ENCODE measurements around the gene TIAM2.
A peak's percentile ranks its signal among the peaks of the same experiment; 100 is the strongest.

TIAM2 gene

GRCh38 chr6:155056756-155057155 lies 61.6 kb downstream of the TIAM2 start:
- no peak for DNase-seq (ENCODE audit: low spot score)
- no peak for FAIRE-seq

- FAIRE-seq (no peak), DNase-seq (ENCODE audit: low spot score) (no peak)
Observed at GRCh38 chr6:155061381-155061780, 66.3 kb downstream of the TIAM2 start.

- DNase-seq (ENCODE audit: low spot score) = no peak
- FAIRE-seq = no peak
Observed at GRCh38 chr6:155062866-155063341, 67.8 kb downstream of the TIAM2 start.

GRCh38 chr6:155064303-155064702 lies 69.2 kb downstream of the TIAM2 start:
- DNase-seq (ENCODE audit: low spot score) (no peak), FAIRE-seq (no peak)

- FAIRE-seq (no peak), DNase-seq (ENCODE audit: low spot score) (no peak)
Observed at GRCh38 chr6:155066361-155066760, 71.2 kb downstream of the TIAM2 start.

GRCh38 chr6:155066921-155067680 lies 72.0 kb downstream of the TIAM2 start:
- FAIRE-seq = no peak
- no peak for DNase-seq (ENCODE audit: low spot score)

- DNase-seq (ENCODE audit: low spot score) (no peak), FAIRE-seq (no peak)
Observed at GRCh38 chr6:155067956-155068615, 73.0 kb downstream of the TIAM2 start.

GRCh38 chr6:155069543-155069942 lies 74.4 kb downstream of the TIAM2 start:
- no peak for DNase-seq (ENCODE audit: low spot score)
- FAIRE-seq = no peak

GRCh38 chr6:155075930-155076695 lies 81.0 kb downstream of the TIAM2 start:
- DNase-seq (ENCODE audit: low spot score) = no peak
- no peak for FAIRE-seq

- FAIRE-seq = no peak
- no peak for DNase-seq (ENCODE audit: low spot score)
Observed at GRCh38 chr6:155077331-155077730, 82.2 kb downstream of the TIAM2 start.

GRCh38 chr6:155077784-155078183 lies 82.7 kb downstream of the TIAM2 start:
- FAIRE-seq (no peak), DNase-seq (ENCODE audit: low spot score) (no peak)

- DNase-seq (ENCODE audit: low spot score) (no peak), FAIRE-seq (no peak)
Observed at GRCh38 chr6:155078331-155078745, 83.2 kb downstream of the TIAM2 start.

GRCh38 chr6:155079985-155080452 lies 84.9 kb downstream of the TIAM2 start:
- DNase-seq (ENCODE audit: low spot score) (no peak), FAIRE-seq (no peak)

GRCh38 chr6:155080881-155081845 lies 86.0 kb downstream of the TIAM2 start:
- DNase-seq (ENCODE audit: low spot score) = peak; percentile 49
- FAIRE-seq = peak; percentile 40

GRCh38 chr6:155084431-155085123 lies 89.5 kb downstream of the TIAM2 start:
- no peak for DNase-seq (ENCODE audit: low spot score)
- no peak for FAIRE-seq

GRCh38 chr6:155085582-155086257 lies 90.6 kb downstream of the TIAM2 start:
- no peak for FAIRE-seq

GRCh38 chr6:155088856-155089255 lies 93.7 kb downstream of the TIAM2 start:
- no peak for FAIRE-seq

More at GRCh38 chr6:155085582-155086257, 90.6 kb downstream of the TIAM2 start:
- DNase-seq (ENCODE audit: low spot score) = peak; percentile 82

GRCh38 chr6:155089746-155090145 lies 94.6 kb downstream of the TIAM2 start:
- DNase-seq (ENCODE audit: low spot score) (no peak), FAIRE-seq (no peak)

More at GRCh38 chr6:155088856-155089255, 93.7 kb downstream of the TIAM2 start:
- DNase-seq (ENCODE audit: low spot score) = no peak

- DNase-seq (ENCODE audit: low spot score) (no peak), FAIRE-seq (no peak)
Observed at GRCh38 chr6:155090166-155090565, 95.1 kb downstream of the TIAM2 start.

Data from urothelium cell line (cell line).